ENCODE measurements around the gene CNNM2. TPM values are rescaled to one million over a fixed set of nuclear protein-coding genes. Genes with fewer than 3 reads are reported as not detected.

Gene CNNM2
- total and polyA plus RNA-seq, 2 experiments from 2014 or later = 1.0 to 5.7 TPM

DNA sequence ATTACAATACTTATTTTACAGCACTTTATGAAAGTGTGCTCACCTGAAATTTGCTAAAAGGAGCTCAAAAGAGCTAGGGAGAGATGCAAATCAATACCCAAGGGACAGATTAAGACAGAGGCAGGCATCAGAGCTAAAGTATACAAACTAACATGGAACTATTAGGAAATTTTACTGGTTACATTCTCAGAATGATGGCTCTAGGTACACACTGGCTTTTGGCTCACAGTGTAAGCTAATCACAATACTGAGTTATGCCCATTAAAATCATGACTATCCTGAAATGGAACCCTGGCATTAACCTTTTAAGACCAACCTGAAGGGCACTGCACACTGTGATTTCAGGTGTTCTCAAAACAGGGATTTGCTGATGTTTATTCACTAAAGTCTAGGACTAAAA lies 176.9 kb downstream of the CNNM2 start:
- no peak overlapping the region for H3K27ac ChIP-seq
- no peak overlapping the region for H2AFZ ChIP-seq
- no peaks in the 10 kb centered on the region for H3K9me3 ChIP-seq (ENCODE audit: low read depth)
- H3K4me2 ChIP-seq (ENCODE audit: unreplicated experiment) = no peak overlapping the region
- H3K36me3 ChIP-seq (ENCODE audit: low read depth) = peaks cover 95% of the 10 kb centered on the region
- DNase-seq = no peak
- H3K27me3 ChIP-seq (replicated peaks; ENCODE audit: insufficient read depth) = no peaks in the 10 kb centered on the region
- no peak overlapping the region for H3K9ac ChIP-seq
- TF ChIP-seq EZH2phosphoT487 (IDR thresholded peaks at IDR 0.05; ENCODE audit: insufficient read depth, low read depth) (no peak), EZH2 (IDR thresholded peaks at IDR 0.05; ENCODE audit: insufficient read depth, poor library complexity, severe bottlenecking) (no peak)
- H4K20me1 ChIP-seq (ENCODE audit: insufficient read depth) = no peaks in the 10 kb centered on the region
- H3K9me2 ChIP-seq (ENCODE audit: insufficient read depth) = no peaks in the 10 kb centered on the region
- H3F3A ChIP-seq (ENCODE audit: insufficient read depth) = no peaks in the 10 kb centered on the region
- no peaks in the 10 kb centered on the region for H3K79me2 ChIP-seq (ENCODE audit: insufficient read depth)
- H3K4me1 ChIP-seq (ENCODE audit: insufficient read depth) = no peaks in the 10 kb centered on the region
- no peak overlapping the region for H3K4me3 ChIP-seq
- in situ Hi-C loops (cut with MboI) = no loop called here

DNA sequence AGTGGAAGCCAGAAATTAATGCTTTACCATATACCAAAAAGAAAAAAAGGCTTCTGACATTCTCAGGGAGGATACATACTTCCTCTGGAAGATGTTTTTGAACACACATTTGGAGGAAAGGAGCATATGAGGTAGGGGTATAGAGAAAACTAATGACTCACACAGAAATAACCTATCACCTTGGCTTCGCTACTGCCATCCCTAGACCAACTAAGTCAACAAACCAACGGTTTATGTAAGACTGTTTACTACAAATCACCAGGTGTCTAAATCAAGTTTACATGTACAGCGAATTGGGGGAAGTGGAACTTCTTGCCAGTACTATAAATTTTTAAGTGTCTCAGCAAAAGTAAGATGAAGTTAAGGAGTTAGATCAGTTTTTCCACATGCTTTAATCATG lies 178.0 kb downstream of the CNNM2 start:
- H3K79me2 ChIP-seq (ENCODE audit: insufficient read depth) = no peaks in the 10 kb centered on the region
- H3K27me3 ChIP-seq (replicated peaks; ENCODE audit: insufficient read depth) = no peaks in the 10 kb centered on the region
- DNase-seq = no peak
- no peak overlapping the region for H3K27ac ChIP-seq
- H2AFZ ChIP-seq = no peak overlapping the region
- H3F3A ChIP-seq (ENCODE audit: insufficient read depth) = no peaks in the 10 kb centered on the region
- in situ Hi-C loops (cut with MboI) = no loop called here
- WGBS, 2 experiments (ENCODE audit: low coverage in 1 of 2, low lambda C conversion rate in 2 of 2, missing lambda C conversion rate in 2 of 2) = 97% methylated on average over 3 of the region's 3 CpGs
- no peak overlapping the region for H3K4me3 ChIP-seq
- no peak overlapping the region for H3K4me2 ChIP-seq (ENCODE audit: unreplicated experiment)
- H3K9ac ChIP-seq = no peak overlapping the region
- H3K4me1 ChIP-seq (ENCODE audit: insufficient read depth) = no peaks in the 10 kb centered on the region
- no peak for TF ChIP-seq EZH2phosphoT487 (IDR thresholded peaks at IDR 0.05; ENCODE audit: insufficient read depth, low read depth)
- no peak for TF ChIP-seq EZH2 (IDR thresholded peaks at IDR 0.05; ENCODE audit: insufficient read depth, poor library complexity, severe bottlenecking)
- H3K9me3 ChIP-seq (ENCODE audit: low read depth) = no peaks in the 10 kb centered on the region
- no peaks in the 10 kb centered on the region for H3K9me2 ChIP-seq (ENCODE audit: insufficient read depth)
- H3K36me3 ChIP-seq (ENCODE audit: low read depth) = peaks cover 91% of the 10 kb centered on the region
- H4K20me1 ChIP-seq (ENCODE audit: insufficient read depth) = no peaks in the 10 kb centered on the region

DNA sequence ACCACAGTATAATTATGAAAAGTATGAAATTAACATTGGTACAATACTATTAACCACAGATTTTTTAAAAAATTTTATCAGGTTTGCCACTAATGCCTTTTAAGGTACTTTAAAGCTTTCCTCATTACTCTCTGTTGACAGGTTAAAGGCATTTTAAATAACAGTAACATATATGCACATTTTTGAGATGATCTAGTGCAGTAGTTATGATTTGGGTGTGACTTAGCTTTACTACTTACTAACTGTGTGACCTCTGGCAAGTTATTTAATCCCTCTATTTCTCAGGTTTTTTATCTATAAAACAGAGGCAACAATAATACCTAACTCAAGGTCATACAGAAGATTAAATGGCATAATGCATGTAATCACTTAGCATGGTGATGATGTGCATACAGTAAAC lies 180.1 kb downstream of the CNNM2 start:
- no peak for TF ChIP-seq EZH2phosphoT487 (IDR thresholded peaks at IDR 0.05; ENCODE audit: insufficient read depth, low read depth)
- no peak for TF ChIP-seq EZH2 (IDR thresholded peaks at IDR 0.05; ENCODE audit: insufficient read depth, poor library complexity, severe bottlenecking)
- in situ Hi-C loops (cut with MboI) = no loop called here
- no peaks in the 10 kb centered on the region for H3K9me3 ChIP-seq (ENCODE audit: low read depth)

DNA sequence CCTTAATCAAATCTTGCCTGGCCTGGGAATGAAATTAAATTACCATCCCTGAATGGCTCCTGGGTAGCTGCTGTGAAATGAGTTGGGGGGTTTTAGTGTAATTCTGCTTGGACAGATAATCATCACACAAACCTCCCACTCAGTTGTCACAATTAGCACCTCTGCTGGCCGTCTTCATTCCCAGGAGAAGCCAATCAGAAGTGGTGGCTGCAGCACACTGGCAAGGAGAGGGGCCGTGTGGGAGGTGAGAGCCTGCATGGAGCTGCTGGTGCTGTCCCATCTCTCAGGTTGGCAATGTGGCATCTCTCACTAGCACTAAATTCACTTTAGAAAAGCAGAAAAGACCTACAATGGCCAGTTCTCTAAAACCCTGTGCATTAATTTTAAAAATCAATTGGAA lies 182.5 kb downstream of the CNNM2 start:
- Histone ChIP-seq H3K4me1 (ENCODE audit: insufficient read depth) (no peaks in the 10 kb centered on the region), H3F3A (ENCODE audit: insufficient read depth) (no peaks in the 10 kb centered on the region), H3K9me2 (ENCODE audit: insufficient read depth) (no peaks in the 10 kb centered on the region), H3K36me3 (ENCODE audit: low read depth) (peaks cover 74% of the 10 kb centered on the region), H3K27me3 (replicated peaks; ENCODE audit: insufficient read depth) (no peaks in the 10 kb centered on the region), H3K79me2 (ENCODE audit: insufficient read depth) (peaks cover 8% of the 10 kb centered on the region), H4K20me1 (ENCODE audit: insufficient read depth) (no peaks in the 10 kb centered on the region), H3K4me3 (no peak overlapping the region), H3K4me2 (ENCODE audit: unreplicated experiment) (no peak overlapping the region), H3K9me3 (ENCODE audit: low read depth) (no peaks in the 10 kb centered on the region), H3K27ac (no peak overlapping the region), H3K9ac (no peak overlapping the region), H2AFZ (no peak overlapping the region)
- in situ Hi-C loops (cut with MboI) = no loop called here
- TF ChIP-seq EZH2 (IDR thresholded peaks at IDR 0.05; ENCODE audit: insufficient read depth, poor library complexity, severe bottlenecking) = no peak
- TF ChIP-seq EZH2phosphoT487 (IDR thresholded peaks at IDR 0.05; ENCODE audit: insufficient read depth, low read depth) = no peak
- WGBS, 2 experiments (ENCODE audit: low coverage in 1 of 2, low lambda C conversion rate in 2 of 2, missing lambda C conversion rate in 2 of 2) = 61 to 65% methylated on average over 2 of the region's 2 CpGs
- no peak for DNase-seq

More for the DNA sequence above, 180.1 kb downstream of the CNNM2 start:
- Histone ChIP-seq H3K4me2 (ENCODE audit: unreplicated experiment) (no peak overlapping the region), H3K4me3 (no peak overlapping the region), H3K79me2 (ENCODE audit: insufficient read depth) (0 out of 2 replicates have a peak, but pooled peaks cover 3% of the 10 kb centered on the region), H3K4me1 (ENCODE audit: insufficient read depth) (no peaks in the 10 kb centered on the region), H4K20me1 (ENCODE audit: insufficient read depth) (no peaks in the 10 kb centered on the region), H2AFZ (no peak overlapping the region), H3K9ac (no peak overlapping the region), H3K27me3 (replicated peaks; ENCODE audit: insufficient read depth) (no peaks in the 10 kb centered on the region), H3F3A (ENCODE audit: insufficient read depth) (no peaks in the 10 kb centered on the region), H3K27ac (no peak overlapping the region), H3K9me2 (ENCODE audit: insufficient read depth) (no peaks in the 10 kb centered on the region), H3K36me3 (ENCODE audit: low read depth) (peaks cover 76% of the 10 kb centered on the region)
- no peak for DNase-seq

DNA sequence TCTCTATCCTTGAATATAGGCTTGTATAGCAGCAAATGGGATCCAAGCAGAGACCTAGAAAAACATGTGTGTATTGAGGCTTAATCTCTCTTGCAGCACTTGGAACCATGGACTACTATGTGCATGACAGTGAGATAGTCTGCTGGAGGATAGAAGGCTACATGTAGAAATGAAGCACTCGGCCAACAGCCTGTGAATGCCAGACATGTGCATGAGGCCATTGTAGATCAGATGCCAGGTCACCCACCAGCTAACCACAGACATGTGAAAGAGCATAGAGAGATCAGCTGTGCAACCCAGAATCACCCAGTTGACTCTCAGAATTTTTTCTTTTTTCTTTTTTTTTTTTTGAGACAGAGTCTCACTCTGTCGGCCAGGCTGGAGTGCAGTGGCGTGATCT lies 184.1 kb downstream of the CNNM2 start:
- 94 to 98% methylated on average over 3 of the region's 3 CpGs for WGBS, 2 experiments (ENCODE audit: low coverage in 1 of 2, low lambda C conversion rate in 2 of 2, missing lambda C conversion rate in 2 of 2)
- no peaks in the 10 kb centered on the region for H4K20me1 ChIP-seq (ENCODE audit: insufficient read depth)
- no peak overlapping the region for H3K4me3 ChIP-seq
- no peak overlapping the region for H3K4me2 ChIP-seq (ENCODE audit: unreplicated experiment)
- H3K36me3 ChIP-seq (ENCODE audit: low read depth) = peaks cover 69% of the 10 kb centered on the region
- TF ChIP-seq EZH2 (IDR thresholded peaks at IDR 0.05; ENCODE audit: insufficient read depth, poor library complexity, severe bottlenecking) (no peak), EZH2phosphoT487 (IDR thresholded peaks at IDR 0.05; ENCODE audit: insufficient read depth, low read depth) (no peak)
- H2AFZ ChIP-seq = no peak overlapping the region
- H3K4me1 ChIP-seq (ENCODE audit: insufficient read depth) = no peaks in the 10 kb centered on the region
- in situ Hi-C loops (cut with MboI) = no loop called here
- no peaks in the 10 kb centered on the region for H3K27me3 ChIP-seq (replicated peaks; ENCODE audit: insufficient read depth)
- no peaks in the 10 kb centered on the region for H3K9me3 ChIP-seq (ENCODE audit: low read depth)
- DNase-seq = no peak
- no peak overlapping the region for H3K27ac ChIP-seq
- no peaks in the 10 kb centered on the region for H3F3A ChIP-seq (ENCODE audit: insufficient read depth)
- no peaks in the 10 kb centered on the region for H3K9me2 ChIP-seq (ENCODE audit: insufficient read depth)
- H3K79me2 ChIP-seq (ENCODE audit: insufficient read depth) = peaks cover 22% of the 10 kb centered on the region
- no peak overlapping the region for H3K9ac ChIP-seq
